RWPE1 (cell line): ENCODE measurements around the gene SLC39A11.
A peak's percentile ranks its signal among the peaks of the same experiment; 100 is the strongest.
"Not testable (repeated sequence)": the region's sequence is repeated elsewhere in the genome, so short reads cannot be mapped to it uniquely, and the experiment has no call there.

ENCODE experiments used
- CTCF ChIA-PET: fragments of 350-600 bp; sonication (Branson Sonifier 250); formaldehyde crosslinking; extraction: SDS; loops from one replicate; lab custom pipeline; 2021; lab: Yijun Ruan, JAX
- POLR2A ChIA-PET: fragments of 400-600 bp; formaldehyde crosslinking; extraction: SDS; loops from one replicate; lab custom pipeline; 2020; ENCODE audit warnings: antibody characterized with exemption; ENCODE audit not compliant: low non-redundant PET; lab: Yijun Ruan, JAX
- DNase-seq: peaks from one replicate; pipeline ENCODE4 v3.0.0; 2012; ENCODE audit warnings: low spot score
- H3K27ac ChIP-seq: fragments of 450-650 bp; 2 replicates; pipeline ENCODE4 v1.5.1; 2017
- CTCF ChIP-seq: fragments of 450-650 bp; conservative IDR thresholded peaks from 2 replicates; pipeline ENCODE4 v1.5.1; 2017; ENCODE audit warnings: low read depth, mild to moderate bottlenecking

Gene SLC39A11

GRCh38 chr17:72900654-72900971 lies 191.9 kb downstream of the SLC39A11 start:
- no peak for TF ChIP-seq CTCF
- ChIA-PET CTCF (interaction anchor here (0.7 kb wide), 1 partner anchor 49 kb away, joined by 3 read pairs; no protein-coding TSS in a partner anchor), POLR2A (no interaction called here)

GRCh38 chr17:72898725-72899124 lies 193.8 kb downstream of the SLC39A11 start:
- H3K27ac ChIP-seq = no peak overlapping the region
- POLR2A ChIA-PET = no interaction called here
- CTCF ChIA-PET = no interaction called here
- TF ChIP-seq CTCF = no peak
- DNase-seq = no peak

More at GRCh38 chr17:72900654-72900971, 191.9 kb downstream of the SLC39A11 start:
- DNase-seq = no peak
- H3K27ac ChIP-seq = no peak overlapping the region

GRCh38 chr17:72896288-72896687 lies 196.2 kb downstream of the SLC39A11 start:
- CTCF ChIA-PET, POLR2A ChIA-PET, H3K27ac ChIP-seq: not testable (repeated sequence)
- DNase-seq = peak; percentile 25

- no peak for DNase-seq
- TF ChIP-seq CTCF = no peak
These were observed 200.9 kb downstream of the SLC39A11 start for GRCh38 chr17:72891627-72892026.

GRCh38 chr17:72890711-72891110 lies 201.8 kb downstream of the SLC39A11 start:
- ChIA-PET POLR2A (no interaction called here), CTCF (interaction anchor here (0.6 to 1.1 kb wide), 2 partner anchors 97 to 146 kb away, joined by 5 to 6 read pairs; no protein-coding TSS in a partner anchor)
- TF ChIP-seq CTCF = no peak
- peak; percentile 17 for DNase-seq
- H3K27ac ChIP-seq = no peak overlapping the region

More at GRCh38 chr17:72891627-72892026, 200.9 kb downstream of the SLC39A11 start:
- POLR2A ChIA-PET = no interaction called here
- CTCF ChIA-PET = no interaction called here
- no peak overlapping the region for H3K27ac ChIP-seq

- ChIA-PET CTCF (no interaction called here), POLR2A (no interaction called here)
- H3K27ac ChIP-seq = no peak overlapping the region
- DNase-seq = no peak
- no peak for TF ChIP-seq CTCF
These were observed 204.6 kb downstream of the SLC39A11 start for GRCh38 chr17:72887917-72888316.

- TF ChIP-seq CTCF = no peak
- no peak overlapping the region for H3K27ac ChIP-seq
- ChIA-PET POLR2A (no interaction called here), CTCF (no interaction called here)
- no peak for DNase-seq
These were observed 205.2 kb downstream of the SLC39A11 start for GRCh38 chr17:72887322-72887721.
